Activated T-helper 1 cell treated with Interleukin-2 at 50 U/mL for 16 hours (primary cell): ENCODE measurements around the gene STK31.
"Not testable (repeated sequence)": the region's sequence is repeated elsewhere in the genome, so short reads cannot be mapped to it uniquely, and the experiment has no call there.

Source experiments
- DNase-seq: peaks from one replicate; pipeline ENCODE4 v3.0.0-alpha.2; 2020; ENCODE audit warnings: low read depth

The STK31 gene

DNA sequence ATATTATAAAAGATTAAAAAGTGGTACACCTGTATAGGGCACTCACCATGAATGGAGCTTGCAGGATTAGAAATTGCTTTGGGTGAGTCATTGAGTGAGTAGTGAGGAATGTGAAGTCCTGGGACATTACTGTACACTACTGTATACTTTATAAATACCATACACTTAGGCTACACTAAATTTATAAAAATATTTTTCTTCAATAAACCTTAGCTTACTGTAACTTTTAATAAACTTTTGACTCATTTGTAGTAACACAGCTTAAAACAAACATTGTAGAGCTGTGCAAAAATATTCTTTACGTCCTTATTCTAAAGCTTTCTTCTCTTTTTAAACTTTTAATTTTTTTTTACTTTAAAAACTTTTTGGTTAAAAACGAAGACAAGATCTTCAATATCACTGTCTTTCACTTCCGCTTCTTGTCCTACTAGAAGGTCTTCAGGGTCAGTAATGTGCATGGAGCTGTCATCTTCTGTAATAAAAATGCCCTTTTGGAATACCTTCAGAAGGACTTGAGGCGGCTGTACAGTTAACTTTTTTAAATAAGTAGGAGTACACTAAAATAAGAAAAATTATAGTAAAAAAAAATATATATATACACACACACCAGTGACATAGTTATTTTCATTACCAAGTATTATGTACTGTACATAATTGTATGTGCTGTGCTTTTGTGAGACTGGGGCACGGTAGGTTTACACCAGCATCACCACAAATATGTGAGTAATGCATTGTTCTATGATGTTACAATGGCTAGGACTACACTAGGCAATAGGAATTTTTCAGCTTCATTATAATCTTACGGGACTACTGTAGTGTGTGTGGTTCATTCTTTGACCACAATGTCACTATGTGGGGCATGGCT is 3.5 kb downstream of the STK31 start:
- no peak for DNase-seq

- no peak for DNase-seq
These were observed 4.1 kb downstream of the STK31 start for GRCh38 chr7:23714150-23714464.

DNA sequence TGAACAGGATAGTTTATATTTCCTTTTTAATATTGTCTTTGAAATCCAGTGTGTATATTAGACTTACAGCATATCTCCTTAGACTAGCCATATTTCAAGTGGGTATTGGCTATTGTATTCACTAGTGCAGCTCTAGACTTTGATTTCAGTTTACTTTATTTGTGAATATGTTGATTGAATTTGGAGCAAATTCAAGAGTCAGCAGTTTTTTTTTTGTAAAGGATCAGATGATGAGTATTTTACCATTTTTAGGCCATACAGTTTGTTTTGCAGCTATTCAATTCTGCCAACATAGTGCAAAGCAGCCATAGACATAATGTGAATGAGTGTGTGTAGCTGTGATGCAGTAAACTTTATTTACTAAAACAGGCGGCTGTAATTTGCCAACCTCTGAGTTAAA is 4.6 kb downstream of the STK31 start:
- DNase-seq: no peak

- DNase-seq: no peak
These were observed 5.1 kb downstream of the STK31 start for GRCh38 chr7:23715099-23715498.

GRCh38 chr7:23717788-23718187 is 7.8 kb downstream of the STK31 start:
- no peak for DNase-seq

DNA sequence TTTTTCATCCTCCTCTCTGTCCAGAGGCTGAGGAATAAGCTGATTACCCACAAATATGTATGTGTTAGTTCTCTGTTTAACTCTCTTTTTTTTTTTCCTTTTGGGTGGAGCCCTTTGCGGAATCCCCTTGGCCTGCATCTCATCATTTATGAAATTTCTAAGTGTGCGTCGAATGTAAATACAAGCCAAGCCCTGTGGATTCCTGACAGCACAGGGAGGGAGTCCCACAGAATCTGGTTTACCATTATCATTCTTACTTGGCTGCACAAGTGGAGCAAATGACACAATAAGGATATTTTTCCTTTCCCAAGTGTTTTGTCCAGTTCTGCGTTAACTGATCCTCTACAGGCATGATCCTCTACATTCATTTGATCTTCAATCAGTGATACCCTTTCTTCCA is 11.4 kb downstream of the STK31 start:
- no peak for DNase-seq

- DNase-seq: not testable (repeated sequence)
These were observed 12.7 kb downstream of the STK31 start for GRCh38 chr7:23722587-23723216.

- DNase-seq: not testable (repeated sequence)
These were observed 14.1 kb downstream of the STK31 start for GRCh38 chr7:23724113-23724512.

- no peak for DNase-seq
These were observed 32.0 kb downstream of the STK31 start for GRCh38 chr7:23742051-23742450.

DNA sequence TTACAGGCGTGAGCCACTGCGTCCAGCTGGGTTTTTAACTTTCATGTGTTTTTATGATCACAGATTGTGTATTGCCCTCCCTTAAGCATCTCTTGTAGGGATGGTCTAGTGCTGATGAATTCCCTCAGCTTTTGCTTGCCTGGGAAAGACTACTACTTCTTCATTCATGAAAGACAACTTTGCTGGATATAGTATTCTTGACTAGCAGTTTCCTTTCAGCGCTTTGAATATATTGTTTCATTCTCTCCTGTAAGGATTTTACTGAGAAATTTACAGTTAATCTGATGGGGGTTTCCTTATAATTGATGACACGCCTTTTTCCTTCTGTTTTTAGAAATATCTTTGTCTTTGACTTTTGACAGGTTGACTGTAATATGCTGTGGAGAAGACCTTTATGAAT is 33.2 kb downstream of the STK31 start:
- no peak for DNase-seq

DNA sequence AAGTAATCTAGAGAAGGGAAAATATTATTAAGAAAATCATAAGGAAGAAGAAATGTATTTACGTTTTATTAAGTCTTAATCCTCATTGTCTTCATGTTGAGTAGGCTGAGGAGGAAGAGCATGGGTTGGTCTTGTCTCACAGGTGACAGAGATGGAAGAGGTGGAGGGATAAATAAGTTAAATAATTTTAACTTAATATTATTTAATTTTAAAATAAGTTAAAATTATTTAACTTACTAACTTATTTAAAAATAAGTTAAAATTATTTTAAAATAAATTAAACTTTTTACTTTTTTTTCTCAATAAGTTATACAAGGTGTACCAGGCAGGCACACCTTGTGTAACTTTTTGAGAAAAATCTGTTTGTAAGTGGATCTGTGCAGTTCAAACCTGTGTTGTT is 36.6 kb downstream of the STK31 start:
- DNase-seq: no peak

DNA sequence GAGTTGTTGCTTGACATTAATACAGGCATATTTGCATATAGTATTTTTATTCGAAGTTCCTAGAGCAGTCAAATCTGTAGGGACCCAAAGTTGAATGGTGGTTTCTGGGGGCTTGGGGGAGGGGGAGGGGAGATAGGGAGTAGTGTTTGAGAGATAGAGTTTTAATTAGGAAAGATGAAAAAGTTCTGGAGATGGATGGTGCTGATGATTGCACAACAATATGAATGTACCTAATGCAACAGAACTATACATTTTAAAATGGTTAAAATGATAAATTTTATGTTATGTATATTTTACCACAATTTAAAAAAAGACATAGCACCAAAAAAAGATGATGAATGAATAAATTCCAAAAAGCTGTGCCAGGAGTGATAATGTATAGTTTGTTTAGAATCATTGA is 41.8 kb downstream of the STK31 start:
- DNase-seq: no peak

GRCh38 chr7:23758839-23759238 is 48.8 kb downstream of the STK31 start:
- not testable (repeated sequence) for DNase-seq

DNA sequence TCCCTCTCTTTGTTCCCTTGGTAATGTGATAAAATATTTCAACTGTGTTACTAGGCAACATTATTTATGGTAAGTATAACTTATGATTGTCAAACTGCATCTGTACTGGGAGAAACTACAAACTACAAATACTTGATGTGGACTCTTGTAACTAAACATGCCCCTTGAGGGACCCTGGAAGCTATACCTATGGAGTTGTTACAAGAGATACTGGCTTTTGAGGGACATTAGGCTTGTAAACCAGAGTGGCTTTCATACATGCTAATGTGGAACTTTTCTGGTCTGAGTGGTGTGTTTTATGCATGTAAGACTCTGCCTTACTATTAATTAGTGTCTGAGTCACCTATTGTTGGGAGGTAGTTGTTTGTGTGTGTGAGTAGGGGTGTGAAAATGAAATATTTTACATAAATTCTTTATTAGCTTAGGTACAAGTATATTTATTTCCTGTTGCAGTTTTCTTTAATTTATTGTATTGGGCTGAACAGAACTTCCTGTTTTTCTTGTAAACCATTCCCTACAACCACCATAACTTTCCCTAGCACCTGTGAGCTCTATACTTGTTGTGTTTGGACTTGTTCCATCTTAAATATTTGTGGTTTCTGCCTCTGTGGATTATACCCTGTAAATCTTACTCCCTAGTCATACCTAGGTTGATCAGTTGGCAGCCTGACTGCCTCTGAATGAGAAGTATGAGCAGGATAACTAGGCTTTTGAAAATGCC is 49.8 kb downstream of the STK31 start:
- no peak for DNase-seq

GRCh38 chr7:23765943-23766342 is 55.9 kb downstream of the STK31 start:
- DNase-seq: no peak

DNA sequence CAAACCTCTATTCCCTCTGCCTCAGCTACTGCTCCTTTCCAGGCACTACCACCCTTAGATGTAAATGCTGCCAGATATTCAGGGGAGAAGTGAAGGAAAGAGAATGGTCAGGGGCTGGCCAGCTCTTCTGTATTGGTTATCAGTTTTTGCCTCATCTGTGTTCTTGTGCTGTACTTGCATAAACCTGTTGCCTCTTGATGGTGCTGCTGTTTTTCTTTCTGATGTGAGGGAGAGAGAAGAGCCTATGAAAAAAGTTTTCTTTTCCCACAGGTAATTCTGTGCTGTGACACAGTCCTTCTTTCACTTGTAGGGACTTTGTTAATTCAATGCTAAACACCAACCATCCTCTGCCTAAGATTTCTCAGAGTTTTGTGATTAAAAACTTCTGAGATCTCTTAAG is 57.5 kb downstream of the STK31 start:
- DNase-seq: no peak

GRCh38 chr7:23768022-23768421 is 58.0 kb downstream of the STK31 start:
- DNase-seq: no peak

DNA sequence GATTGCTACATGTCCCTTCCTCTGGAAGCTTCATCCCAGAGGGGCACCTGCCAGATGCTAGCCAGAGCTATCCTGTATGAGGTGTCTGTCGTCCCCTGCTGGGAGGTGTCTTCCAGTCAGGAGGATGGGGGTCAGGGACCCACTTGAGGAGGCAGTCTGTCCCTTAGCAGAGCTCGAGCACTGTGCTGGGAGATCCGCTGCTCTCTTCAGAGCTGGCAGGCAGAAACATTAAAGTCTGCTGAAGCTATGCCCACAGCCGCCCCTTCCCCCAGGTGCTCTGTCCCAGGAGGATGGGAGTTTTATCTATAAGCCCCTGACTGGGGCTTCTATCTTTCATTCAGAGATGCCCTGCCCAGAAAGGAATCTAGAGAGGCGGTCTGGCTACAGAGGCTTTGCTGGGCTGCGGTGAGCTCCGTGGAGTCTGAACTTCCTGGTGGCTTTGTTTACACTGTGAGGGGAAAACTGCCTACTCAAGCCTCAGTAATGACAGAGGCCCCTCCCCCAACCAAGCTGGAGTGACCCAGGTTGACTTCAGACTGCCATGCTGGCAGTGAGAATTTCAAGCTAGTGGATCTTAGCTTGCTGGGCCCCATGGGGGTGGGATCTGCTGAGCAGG is 69.3 kb downstream of the STK31 start:
- not testable (repeated sequence) for DNase-seq

DNA sequence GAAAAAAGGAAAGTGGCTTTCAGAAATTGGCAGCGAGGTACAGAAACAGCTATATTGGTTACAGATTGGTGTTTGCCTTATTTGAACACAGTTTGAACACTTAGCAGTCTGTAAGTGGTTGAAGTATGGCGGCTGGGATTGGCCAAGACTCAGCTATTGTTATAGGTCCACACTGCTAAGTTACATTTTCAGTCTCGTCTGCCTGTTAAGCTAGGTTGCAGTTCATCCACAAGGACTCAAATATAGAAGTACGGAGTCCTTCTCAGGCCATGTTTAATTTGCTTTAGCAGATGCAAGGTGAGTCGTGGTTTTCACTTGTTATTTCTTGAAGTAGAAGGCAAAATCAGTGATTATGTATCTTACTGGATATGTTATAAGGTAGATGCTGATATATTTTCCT is 73.1 kb downstream of the STK31 start:
- no peak for DNase-seq

DNA sequence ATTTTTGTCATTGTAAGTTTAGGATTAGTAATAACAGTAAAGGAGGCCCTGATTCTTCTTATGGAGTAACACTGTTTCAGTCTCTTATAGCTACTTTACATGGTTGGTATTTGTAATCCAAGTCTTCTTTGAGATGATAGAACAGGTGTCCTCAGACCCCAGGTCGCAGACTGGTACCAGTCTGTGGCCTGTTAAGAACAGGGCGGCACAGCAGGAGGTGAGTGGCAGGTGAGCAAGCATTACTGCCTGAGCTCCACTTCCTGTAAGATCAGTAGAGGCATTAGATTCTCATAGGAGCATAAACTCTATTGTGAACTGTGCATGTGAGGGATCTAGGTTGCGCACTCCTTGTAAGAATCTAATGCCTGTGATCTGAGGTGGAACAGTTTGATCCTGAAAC is 77.3 kb downstream of the STK31 start:
- no peak for DNase-seq

DNA sequence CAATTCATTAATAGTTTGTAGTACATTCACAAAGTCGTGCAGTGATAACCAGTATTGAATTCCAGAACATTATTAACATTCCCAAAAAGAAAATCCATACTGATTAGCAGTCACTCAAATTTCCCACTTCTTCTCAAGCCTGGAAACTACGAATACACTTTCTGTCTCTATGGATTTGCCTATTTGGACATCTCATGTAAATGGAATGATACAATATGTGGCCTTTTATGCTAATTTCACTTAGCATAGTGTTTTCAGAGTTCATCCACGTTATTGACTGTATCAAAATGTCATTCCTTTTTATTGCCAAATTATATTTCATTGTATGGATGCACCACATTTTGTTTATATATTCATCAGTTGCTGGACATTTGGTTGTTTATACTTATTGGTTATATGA is 78.8 kb downstream of the STK31 start:
- no peak for DNase-seq

- no peak for DNase-seq
These were observed 81.7 kb downstream of the STK31 start for GRCh38 chr7:23791721-23792120.
